ENCODE measurements around the gene KCNQ1. TPM values are rescaled to one million over a fixed set of nuclear protein-coding genes. Genes with fewer than 3 reads are reported as not detected.
A peak's percentile ranks its signal among the peaks of the same experiment; 100 is the strongest.

KCNQ1 gene
- total RNA-seq, 3 donors from 2014 or later = 3.6 to 6.2 (median 5.1) TPM

GRCh38 chr11:2797121-2797711, 352.4 kb downstream of the KCNQ1 start:
- H3K36me3 ChIP-seq = no peaks in the 10 kb centered on the region
- peak in 1 of 2 donors; percentile 46 for DNase-seq (ENCODE audit: low spot score in 2 of 2)
- no peaks in the 10 kb centered on the region for H3K27me3 ChIP-seq
- H3K9me3 ChIP-seq = no peaks in the 10 kb centered on the region
- H3K4me1 ChIP-seq = no peaks in the 10 kb centered on the region
- peak overlapping the region; percentile 10 to 61 for H3K27ac ChIP-seq
- intact Hi-C loops (cut with DNase I; ENCODE audit: low total_unique reads) = no loop called here
- no peak overlapping the region for H3K4me3 ChIP-seq
- TF ChIP-seq CTCF (IDR thresholded peaks at IDR 0.05) = no peak
- no peak for TF ChIP-seq POLR2A (IDR thresholded peaks at IDR 0.05)
- TF ChIP-seq POLR2AphosphoS5 (IDR thresholded peaks at IDR 0.05) = no peak

- DNase-seq (ENCODE audit: low spot score in 2 of 2) = peak in 1 of 2 donors; percentile 49
These were observed 353.0 kb downstream of the KCNQ1 start for GRCh38 chr11:2797741-2798361.

GRCh38 chr11:2798951-2799761, 354.3 kb downstream of the KCNQ1 start:
- no peaks in the 10 kb centered on the region for H3K36me3 ChIP-seq
- H3K27me3 ChIP-seq = no peaks in the 10 kb centered on the region
- no peak overlapping the region for H3K27ac ChIP-seq
- no peak overlapping the region for H3K4me3 ChIP-seq
- H3K9me3 ChIP-seq = no peaks in the 10 kb centered on the region
- no peaks in the 10 kb centered on the region for H3K4me1 ChIP-seq
- TF ChIP-seq POLR2A (IDR thresholded peaks at IDR 0.05) (no peak), POLR2AphosphoS5 (IDR thresholded peaks at IDR 0.05) (no peak), CTCF (IDR thresholded peaks at IDR 0.05) (no peak)
- intact Hi-C loops (cut with DNase I; ENCODE audit: low total_unique reads) = no loop called here
- DNase-seq (ENCODE audit: low spot score in 2 of 2) = peak in 1 of 2 donors; percentile 48

More at GRCh38 chr11:2797741-2798361, 353.0 kb downstream of the KCNQ1 start:
- Histone ChIP-seq H3K27ac (peak overlapping the region in 1 of 2 donors; percentile 61), H3K27me3 (no peaks in the 10 kb centered on the region), H3K9me3 (no peaks in the 10 kb centered on the region), H3K4me1 (no peaks in the 10 kb centered on the region), H3K4me3 (no peak overlapping the region), H3K36me3 (no peaks in the 10 kb centered on the region)
- intact Hi-C loops (cut with DNase I; ENCODE audit: low total_unique reads) = no loop called here
- no peak for TF ChIP-seq POLR2A (IDR thresholded peaks at IDR 0.05)
- no peak for TF ChIP-seq CTCF (IDR thresholded peaks at IDR 0.05)
- TF ChIP-seq POLR2AphosphoS5 (IDR thresholded peaks at IDR 0.05) = no peak

GRCh38 chr11:2799881-2800654, 355.3 kb downstream of the KCNQ1 start:
- Histone ChIP-seq H3K27ac (no peak overlapping the region), H3K36me3 (no peaks in the 10 kb centered on the region), H3K4me1 (no peaks in the 10 kb centered on the region), H3K4me3 (no peak overlapping the region), H3K27me3 (no peaks in the 10 kb centered on the region), H3K9me3 (no peaks in the 10 kb centered on the region)
- intact Hi-C loops (cut with DNase I; ENCODE audit: low total_unique reads) = loop anchor here (2.0 kb wide), 1 partner anchor 79 kb away; no protein-coding TSS in a partner anchor
- TF ChIP-seq POLR2AphosphoS5 (IDR thresholded peaks at IDR 0.05) (no peak), POLR2A (IDR thresholded peaks at IDR 0.05) (no peak)
- peak in 1 of 2 donors; percentile 37 for DNase-seq (ENCODE audit: low spot score in 2 of 2)
